Coronary artery (tissue), 2 donors: ENCODE measurements around the gene MS4A10.

ENCODE experiments used
- DNase-seq: peaks from one replicate; pipeline ENCODE4 v3.0.0-alpha.2; 2017; ENCODE audit warnings: low spot score
- H3K27ac ChIP-seq, 2 donors: fragments of 200-600 bp; sonication (generic); one replicate each; pipeline ENCODE4 v1.5.1; 2016 to 2019
- H3K4me3 ChIP-seq: fragments of 200-600 bp; sonication (generic); 2 replicates; pipeline ENCODE4 v1.5.1; 2016; ENCODE audit warnings: mild to moderate bottlenecking, moderate library complexity
- CTCF ChIP-seq: fragments of 200-600 bp; sonication (generic); IDR thresholded peaks from one replicate; pipeline ENCODE4 v1.5.1; 2019; ENCODE audit warnings: antibody characterized with exemption

The MS4A10 gene

GRCh38 chr11:60780774-60781173 lies 4.4 kb upstream of the MS4A10 start:
- TF ChIP-seq CTCF: no peak
- no peak for DNase-seq
- Histone ChIP-seq H3K27ac (no peak overlapping the region), H3K4me3 (no peak overlapping the region)

- no peak for DNase-seq
- no peak for TF ChIP-seq CTCF
- H3K4me3 ChIP-seq: no peak overlapping the region
- H3K27ac ChIP-seq: no peak overlapping the region
These were observed 3.7 kb upstream of the MS4A10 start for GRCh38 chr11:60781286-60781980.

GRCh38 chr11:60781981-60782316 lies 3.2 kb upstream of the MS4A10 start:
- TF ChIP-seq CTCF: no peak
- Histone ChIP-seq H3K27ac (no peak overlapping the region), H3K4me3 (no peak overlapping the region)
- DNase-seq: no peak

- no peak for DNase-seq
- Histone ChIP-seq H3K27ac (no peak overlapping the region), H3K4me3 (no peak overlapping the region)
- TF ChIP-seq CTCF: no peak
These were observed 2.6 kb upstream of the MS4A10 start for GRCh38 chr11:60782393-60783140.

GRCh38 chr11:60783141-60783484 lies 2.0 kb upstream of the MS4A10 start:
- no peak for DNase-seq
- H3K4me3 ChIP-seq: no peak overlapping the region
- TF ChIP-seq CTCF: no peak
- no peak overlapping the region for H3K27ac ChIP-seq

- no peak for DNase-seq
- TF ChIP-seq CTCF: no peak
- H3K4me3 ChIP-seq: no peak overlapping the region
- no peak overlapping the region for H3K27ac ChIP-seq
These were observed 1.2 kb upstream of the MS4A10 start for GRCh38 chr11:60783911-60784310.

- no peak for DNase-seq
- no peak overlapping the region for H3K27ac ChIP-seq
- TF ChIP-seq CTCF: no peak
- H3K4me3 ChIP-seq: no peak overlapping the region
These were observed 751 bp downstream of the MS4A10 start for GRCh38 chr11:60785806-60786361.
